Stimulated activated CD8-positive, alpha-beta memory T cell treated with anti-CD3 and anti-CD28 coated beads, Interleukin-2, amount 100 ng/mL, for 48 hours (primary cell): Measurements from ENCODE around the gene TRHDE.

ENCODE experiments used
- DNase-seq, 2 donors: peaks; one replicate each; pipeline ENCODE4 v3.0.0-alpha.2; 2020; ENCODE audit warnings: low read depth in 2 of 2

TRHDE gene

DNA sequence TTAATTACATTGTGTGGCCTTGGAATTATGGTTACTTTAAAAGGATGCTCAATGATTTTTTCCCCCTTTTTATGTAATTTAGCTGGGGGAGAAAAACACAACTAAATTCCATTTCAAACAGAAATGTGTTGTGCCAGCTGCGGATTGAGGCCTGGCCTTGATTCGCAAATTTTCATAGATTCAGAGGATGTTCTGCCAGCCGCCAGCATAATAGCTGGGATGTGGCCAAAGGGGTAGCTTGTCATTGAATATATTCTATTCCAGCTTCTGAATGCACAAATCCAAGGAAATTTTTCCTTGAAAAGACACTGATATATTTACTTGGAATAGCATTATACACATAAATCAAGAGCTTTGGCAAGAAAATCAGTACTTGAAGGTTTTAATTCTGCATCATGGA, 43.7 kb downstream of the TRHDE start:
- DNase-seq = no peak

DNA sequence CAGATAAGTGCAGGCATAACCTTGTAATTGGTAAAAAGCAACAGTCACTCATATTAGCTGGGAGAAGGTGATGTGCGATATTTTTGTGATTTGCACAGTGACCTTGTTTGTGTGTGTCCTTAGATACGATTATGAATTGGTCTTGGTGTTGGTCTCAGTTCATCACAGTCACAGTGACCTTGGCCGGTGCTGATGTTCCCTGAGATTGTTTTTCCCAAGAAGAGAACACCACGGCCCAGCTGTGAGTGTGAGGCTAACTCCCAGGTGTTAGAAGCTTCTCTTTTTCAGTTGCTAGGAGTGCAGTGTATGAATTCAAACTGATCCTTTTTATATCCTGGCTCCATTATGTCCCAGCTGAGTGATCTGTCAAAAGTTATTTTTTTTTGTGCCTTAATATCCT, 46.2 kb downstream of the TRHDE start:
- DNase-seq = no peak

DNA sequence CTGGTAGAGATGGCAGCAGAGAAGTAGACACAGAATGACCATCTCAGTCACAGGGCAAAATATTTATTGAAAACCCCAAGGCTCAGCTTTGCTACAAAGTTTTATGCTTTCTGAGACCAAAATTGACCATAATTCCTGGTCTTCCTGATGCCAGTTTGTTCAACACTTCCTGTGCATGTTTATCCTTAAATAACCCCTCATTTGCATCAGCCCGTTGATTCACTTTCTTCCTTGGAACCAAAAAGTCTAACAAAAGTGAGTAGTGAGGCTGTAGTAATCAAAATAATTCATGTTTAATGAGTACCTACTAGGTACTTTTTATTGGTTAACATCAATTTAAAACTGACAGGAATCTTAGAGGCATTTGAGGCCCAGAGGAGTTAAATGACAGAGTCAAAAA, 51.7 kb downstream of the TRHDE start:
- no peak for DNase-seq

DNA sequence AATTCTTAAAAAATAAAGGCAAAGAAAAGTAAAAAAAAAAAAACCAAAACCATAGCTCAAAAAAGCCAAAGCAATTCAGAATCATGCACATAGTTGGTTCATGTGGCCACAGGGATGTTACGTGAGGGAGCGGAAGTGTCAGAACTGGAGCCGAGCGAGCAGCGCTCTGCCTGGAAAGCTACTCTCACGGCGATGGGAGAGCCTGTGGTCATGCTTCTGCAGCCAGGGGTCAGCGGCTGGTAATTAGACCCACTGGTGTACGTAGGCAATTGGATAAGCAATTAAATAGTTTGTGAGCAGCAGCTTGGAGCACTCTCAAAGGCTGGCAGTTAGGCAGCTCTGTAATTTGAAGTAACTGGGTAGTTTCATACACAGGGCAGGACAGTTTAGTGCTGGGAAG, 58.1 kb downstream of the TRHDE start:
- no peak for DNase-seq

DNA sequence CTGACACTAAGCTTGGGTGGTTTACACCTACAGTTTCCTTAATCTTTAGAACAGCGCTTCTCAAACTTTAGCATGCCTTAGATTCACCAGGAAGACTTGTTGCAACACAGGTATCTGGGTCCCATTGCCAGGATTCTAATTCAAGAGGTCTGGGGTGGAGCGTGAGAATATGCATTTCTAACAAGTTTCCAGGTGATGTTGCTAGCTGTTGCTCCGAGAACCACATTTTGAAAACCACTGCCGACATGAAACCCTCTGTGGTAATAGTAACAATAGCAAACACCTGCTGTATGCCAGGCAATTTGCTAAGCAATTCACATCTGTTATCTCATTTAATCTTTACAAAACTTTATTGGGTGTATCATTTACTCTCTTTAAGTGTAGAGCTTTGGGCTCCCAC, 58.6 kb downstream of the TRHDE start:
- no peak for DNase-seq

DNA sequence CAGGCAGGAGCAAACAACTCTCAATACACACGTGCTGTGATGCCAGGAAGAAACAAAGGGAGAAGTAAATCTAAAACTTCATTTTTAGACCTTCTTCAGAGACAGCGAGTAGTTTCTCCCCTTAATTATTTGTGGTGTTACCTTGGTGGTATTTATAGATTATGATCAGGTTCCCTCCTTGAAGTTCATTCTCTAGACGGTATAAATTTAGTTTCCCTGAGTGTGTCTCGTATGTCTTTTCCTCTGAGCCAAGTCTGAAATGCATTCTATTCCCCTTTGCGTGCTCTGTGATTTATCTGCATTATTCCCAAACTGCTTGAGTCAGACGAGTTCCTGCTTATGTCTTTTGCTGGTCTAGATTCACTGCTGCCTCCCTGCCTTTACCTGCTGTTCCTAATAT, 65.2 kb downstream of the TRHDE start:
- DNase-seq = no peak

DNA sequence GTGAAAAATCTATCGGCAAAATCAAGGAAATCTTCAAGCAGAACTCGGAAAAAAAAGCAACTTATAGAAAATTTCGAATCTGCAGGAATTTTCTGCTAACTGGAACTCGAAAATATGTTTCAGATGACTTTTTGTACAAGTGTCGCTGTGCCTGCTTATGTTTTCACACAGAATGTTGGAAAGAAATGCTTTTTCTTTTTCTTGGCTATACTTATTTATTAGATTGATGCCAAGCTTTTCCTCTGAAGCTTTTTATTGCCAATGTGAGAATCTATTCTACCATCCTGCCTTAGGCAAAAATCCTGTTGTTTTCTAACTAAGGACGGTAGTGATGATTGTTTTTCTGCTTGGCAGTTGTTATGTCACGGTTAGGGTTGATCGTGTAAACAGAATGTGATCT, 65.8 kb downstream of the TRHDE start:
- no peak for DNase-seq

DNA sequence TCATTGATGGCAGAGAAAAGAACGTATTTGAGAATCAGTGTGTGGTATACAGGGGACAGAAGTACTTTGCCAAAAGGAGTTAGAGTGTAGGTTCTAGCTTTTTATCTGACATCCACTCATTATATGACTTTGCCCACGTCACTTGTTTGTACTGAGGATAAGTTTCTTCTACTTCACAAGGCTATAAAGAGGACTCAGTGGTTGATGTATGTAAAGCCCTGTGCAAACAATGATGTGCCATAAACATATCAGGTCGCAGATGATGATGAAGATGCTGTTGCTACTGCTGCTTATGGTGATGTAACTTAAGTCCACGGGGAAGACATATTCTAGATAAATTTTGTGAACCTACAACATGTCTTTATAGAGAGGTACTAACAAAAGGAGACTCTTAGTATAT, 66.3 kb downstream of the TRHDE start:
- no peak for DNase-seq

DNA sequence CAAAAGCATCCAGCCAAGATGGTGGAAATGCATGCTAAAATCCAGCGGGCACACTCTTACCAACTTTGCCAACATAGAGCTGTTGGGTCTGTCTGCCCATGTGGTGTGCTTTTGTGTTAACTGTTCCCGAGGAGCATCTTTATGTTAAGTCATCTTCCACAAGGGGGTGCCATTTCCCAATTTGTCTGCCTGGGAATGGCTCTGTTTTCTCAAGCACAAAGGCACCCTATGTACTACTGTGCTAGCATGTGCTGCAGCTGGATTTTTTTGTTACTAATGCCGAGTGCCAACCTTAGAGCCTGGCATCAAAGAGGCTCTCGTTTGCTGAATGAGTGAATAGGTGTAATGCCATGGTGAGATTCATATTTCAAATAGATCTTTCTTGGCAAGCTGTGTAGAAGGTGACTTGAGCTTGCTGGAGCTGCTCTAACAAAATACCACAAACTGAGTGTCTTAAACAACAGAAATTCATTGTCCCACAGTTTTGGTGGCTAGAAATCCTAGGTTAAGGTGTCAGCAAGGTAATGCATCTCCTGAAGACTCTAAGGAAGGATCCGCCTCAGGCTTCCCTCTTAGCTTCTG, 74.3 kb downstream of the TRHDE start:
- no peak for DNase-seq

DNA sequence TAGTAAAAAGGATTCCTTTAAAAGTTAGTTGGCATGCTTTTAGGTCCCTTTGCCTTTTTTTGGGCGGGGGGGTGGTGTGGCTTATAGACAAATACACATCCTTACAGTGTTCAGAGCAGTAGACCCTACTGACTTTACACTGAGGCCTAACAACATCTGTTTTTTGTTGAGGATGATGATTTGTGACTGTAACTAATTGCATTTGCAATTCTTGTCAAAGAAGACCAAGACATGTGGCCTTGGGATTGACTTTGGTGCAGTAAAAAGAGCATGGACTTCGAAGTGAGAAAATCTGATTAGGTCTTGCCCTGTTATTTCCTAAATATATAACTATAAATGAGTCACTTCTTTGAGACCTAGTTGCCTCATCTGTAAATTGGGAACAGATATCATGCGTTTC, 77.3 kb downstream of the TRHDE start:
- no peak for DNase-seq

DNA sequence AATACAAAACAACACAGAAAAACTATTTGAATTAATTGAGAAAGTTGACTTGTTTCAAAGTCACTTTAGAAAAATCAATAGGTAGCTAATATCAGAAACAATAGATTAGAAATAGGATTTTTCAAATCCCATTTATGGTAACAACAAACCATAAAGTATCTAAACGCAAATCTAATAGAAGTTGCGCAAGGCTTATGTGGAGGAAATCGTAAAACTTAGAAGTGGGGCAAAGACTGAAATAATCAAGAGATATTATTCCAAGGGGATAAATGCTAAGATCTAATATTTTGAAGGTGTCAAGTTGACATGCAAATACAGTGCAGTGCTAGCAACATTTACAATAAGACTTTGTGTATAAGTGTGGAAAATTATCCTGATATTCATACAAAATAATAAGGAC, 87.2 kb downstream of the TRHDE start:
- DNase-seq = no peak

DNA sequence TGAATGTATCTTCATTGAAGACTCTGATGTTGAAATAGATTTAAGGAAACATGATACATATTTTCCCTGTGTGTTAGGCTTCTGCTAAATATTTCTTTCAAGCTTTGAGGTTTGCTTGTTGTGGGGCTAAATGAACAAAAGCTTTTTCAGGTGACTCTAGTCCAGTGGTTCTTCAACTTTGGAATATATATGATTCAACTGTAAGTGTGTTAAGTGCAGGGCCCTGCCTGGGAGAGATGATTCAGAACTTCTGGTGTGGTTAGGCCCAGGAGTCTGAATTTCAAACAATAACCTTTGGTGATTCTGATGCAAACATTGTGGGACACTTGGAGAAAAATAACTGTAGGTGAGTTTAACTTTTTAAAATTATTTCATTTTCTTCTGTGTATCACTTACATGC, 93.0 kb downstream of the TRHDE start:
- DNase-seq = no peak

DNA sequence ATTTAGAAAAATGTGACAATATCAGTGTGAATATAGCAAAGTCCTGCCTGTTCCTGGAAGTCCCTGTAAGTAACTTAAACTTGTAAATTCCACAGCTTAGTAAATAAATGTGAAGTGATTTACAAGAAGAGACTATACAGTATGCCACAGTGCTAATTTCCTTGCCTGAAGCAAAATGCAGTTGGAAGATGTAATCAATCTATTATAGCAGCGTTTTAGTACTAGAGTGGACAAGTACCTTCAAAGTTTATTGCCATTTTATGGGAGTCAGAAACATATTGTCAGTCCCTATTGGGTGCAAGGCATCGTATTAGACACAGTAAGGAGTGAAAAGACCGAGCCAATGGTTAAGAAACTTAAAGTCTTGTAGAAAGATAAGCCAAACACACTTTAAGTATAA, 94.1 kb downstream of the TRHDE start:
- DNase-seq = no peak

DNA sequence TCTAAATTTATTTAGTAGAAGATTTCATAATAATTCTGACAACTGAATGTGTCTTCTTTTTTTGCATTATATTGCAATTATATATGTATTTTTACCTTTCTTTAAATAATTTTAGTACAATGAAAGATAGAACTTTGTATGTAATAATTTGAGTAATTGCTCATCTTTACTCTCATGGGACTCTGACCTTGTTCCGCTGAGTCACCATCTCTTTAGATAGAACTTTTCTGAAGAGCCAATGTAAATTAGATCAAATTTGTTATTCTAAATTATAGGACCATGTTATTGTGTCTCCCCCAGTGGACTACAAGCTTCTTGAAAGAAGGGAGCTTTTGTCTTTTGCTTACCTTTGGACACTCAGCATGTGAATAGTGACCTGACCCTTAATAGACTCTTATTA, 96.1 kb downstream of the TRHDE start:
- no peak for DNase-seq

DNA sequence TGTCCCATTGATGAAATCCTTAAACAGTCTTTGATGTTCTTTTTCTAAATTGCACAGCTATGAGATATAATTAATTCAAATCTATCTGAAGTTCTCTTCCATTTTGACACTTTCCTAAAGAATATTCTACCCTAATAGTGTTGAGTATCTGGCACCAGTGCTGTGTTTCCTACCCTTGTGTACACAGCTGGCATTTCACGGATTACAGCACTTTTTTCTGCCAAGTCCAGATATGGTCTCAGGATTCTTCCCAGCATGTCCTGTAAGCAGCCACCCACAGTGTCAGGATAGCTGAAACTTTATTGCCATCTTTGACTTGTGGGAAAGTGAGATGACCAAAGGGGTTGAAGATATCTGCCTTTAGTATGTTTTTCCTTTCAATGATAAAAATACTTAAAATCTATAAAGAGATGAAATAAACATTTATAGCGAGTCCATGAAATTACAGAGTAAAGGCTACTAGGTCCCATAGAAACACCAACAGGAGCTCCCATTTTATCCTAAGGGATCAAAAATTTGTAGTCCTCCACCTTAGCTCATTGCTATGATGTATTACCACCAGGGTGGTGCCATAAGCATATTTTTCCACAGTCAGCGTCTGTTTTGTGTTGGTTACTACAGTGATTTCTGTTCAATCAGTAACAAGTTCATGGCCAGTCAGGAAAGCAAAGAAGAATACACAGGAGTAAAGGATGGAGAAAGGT, 96.7 kb downstream of the TRHDE start:
- DNase-seq = no peak

DNA sequence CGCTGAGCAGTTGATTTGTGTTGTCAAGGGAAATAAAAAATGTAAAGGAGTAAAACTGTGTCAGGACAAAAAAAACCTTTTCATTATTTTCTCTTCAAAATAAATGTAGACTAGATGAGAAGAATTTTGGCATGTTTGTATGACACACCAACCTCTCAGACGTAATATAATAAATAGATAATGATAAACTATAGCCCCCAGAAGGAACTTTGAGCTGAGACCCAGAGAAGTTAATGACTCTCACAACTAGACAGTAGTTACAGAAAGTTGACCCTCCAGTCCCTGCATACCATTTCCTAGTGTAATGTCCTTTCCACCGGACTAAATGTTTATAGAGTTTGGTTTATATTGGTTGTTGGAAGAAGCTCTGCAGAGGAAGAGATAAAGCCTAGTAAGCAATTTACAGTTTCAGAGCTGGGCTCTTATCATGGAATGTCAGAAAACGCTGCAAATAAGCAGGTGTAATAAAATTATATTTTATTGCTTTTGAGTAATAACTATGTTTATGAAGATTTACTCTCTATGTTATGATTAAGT, 97.3 kb downstream of the TRHDE start:
- no peak for DNase-seq

DNA sequence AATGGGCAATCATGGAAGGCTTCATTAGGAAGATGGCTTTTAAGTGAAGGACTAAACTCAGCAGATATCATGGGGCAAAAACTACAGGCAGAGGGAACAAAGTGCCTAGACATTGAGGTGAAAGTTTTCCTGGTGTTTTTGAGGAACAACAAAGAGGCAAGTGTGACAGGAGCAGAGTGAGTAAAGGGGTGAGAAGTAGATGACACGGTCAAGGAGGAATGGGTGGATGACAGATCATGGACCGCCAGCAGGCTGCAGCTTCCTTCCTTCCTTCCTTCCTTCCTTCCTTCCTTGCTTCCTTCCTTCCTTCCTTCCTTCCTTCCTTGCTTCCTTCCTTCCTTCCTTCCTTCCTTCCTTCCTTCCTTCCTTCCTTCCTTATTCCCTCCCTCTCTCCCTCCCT, 108.3 kb downstream of the TRHDE start:
- no peak for DNase-seq

DNA sequence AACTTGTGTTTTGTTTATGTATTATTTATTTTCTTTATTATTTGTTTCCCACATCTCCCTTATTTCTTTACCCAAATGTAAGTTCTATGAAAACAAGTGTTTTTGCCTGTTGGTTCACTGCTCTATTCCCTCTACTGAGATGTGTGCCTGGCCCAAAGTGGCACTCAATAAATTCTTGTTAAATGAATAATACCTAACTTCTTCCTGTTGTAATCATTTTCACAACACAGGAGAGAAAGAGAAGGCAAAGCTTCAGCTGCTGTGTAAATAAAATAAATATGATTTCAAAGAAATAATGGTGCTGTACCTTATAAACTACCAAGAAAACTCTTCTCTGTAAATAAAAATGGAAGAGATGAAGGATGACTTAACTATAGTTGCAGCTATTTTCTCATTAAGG, 116.2 kb downstream of the TRHDE start:
- DNase-seq = no peak

DNA sequence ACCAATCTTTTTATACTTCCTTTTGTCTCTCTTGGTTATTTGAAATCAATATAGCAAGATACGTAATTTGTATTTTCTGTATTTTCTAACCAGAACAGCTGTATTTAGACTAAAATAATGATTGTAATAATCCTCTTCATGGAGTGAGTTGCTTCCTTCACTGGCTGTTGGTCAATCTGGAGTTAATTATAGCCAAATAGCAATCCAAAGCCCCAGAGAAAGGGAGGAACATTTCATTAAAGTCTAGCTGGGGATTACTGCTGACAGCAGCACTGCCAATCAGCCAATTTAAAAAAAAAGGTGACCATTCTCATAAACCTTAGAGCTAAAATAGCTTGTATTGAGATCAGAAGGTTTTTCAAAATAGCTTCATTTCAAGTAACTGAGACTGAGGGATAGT, 118.0 kb downstream of the TRHDE start:
- DNase-seq = no peak

DNA sequence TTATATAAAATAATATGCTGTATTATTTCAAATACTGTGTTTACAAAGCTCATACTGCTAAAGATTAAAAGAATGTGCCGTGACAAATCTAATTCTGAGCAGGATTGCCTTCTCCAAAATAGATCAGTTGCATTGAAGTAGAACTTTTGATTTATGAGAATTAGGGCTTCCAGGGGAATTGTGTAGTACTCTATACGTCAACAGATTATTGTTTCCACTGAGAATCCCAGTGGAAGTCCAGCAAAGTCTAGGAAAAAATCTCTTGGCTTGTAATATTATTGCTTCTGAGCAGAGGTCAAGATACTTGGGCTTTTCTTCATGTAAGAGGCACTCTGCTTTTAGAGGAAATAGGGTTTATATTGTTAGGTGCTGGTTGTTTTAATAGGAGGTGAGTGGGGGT, 133.9 kb downstream of the TRHDE start:
- DNase-seq = no peak

DNA sequence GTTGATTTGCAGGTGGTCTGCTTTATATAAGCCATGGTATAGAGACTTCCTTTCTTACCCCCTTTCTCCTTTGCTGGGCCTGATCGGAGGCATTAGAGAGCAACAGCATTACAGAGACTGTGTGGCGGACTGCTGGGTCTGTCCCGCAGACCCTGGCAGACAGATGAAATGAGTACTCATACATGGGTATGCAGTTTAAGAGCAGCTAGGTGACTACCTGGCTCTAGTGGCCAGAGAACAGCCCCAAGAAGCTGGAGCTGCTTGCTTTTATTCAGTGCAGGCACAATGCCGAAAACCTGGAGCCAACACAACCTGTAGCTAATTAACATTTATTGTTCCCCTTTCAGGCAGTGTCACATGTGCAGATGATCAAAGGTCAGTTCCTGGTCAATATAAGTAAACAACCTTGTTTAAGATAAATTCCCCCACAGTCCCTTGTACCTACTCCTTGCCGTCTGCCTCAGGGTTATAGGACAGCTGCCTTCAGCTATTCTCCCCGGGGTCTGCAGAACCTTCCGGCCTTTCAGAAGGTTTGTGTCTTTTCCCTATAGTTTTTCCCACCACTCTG, 160.0 kb downstream of the TRHDE start:
- DNase-seq = no peak

DNA sequence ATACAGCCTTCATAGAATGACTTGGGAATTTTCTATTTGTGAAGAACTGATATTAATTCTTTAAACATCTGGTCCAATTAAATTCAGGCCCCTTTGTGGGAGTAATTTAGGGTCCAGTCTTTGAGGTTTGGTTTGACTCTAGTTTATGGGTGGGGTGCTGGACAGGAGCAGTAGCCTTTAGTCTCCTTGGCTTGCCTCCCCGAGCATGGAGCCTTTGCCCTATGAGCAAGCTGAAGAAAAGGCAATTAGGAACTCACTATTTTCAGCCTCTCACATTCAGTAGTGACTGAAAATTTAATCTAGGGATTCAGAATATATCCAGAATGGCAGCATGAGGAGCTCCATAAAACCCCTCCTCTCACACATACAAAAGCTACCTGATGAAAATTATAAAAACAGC, 161.1 kb downstream of the TRHDE start:
- no peak for DNase-seq

DNA sequence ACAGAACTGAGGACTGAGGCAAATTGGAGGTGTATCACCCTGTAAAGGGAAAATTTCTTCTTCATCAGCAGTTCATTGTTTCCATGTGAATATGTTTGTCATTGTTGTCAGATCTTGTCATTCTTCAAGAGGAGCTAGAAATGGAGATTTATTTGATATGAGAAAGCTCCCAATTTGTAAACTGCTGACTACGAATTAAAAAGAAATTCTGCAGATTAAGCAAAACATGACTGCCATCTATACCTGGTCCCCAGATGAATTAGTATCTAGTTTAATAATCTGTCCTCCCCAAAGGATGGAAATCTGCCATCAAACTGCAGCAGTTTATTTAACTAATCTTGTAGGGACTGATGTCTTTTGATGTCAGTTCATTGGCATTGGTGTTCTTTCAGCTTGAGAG, 162.8 kb downstream of the TRHDE start:
- DNase-seq = no peak

DNA sequence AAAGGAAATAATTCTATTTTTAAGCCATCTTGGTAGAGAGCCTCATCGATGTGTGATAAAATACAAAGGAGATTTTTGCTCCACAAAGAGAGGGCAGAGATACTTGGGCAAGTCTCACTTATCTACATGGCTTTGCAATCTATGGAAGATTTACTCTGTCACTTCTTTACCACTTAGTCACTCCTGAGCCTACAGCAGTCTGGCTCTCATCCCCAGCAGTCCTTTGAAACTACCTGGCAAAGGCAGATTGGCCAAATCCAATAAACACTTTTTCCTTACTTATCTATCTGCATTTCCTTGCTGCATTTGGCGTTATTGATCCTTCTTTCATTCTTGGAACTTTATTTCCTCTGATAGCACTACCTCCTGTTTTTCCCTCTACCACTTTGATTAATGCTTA, 170.0 kb downstream of the TRHDE start:
- no peak for DNase-seq
